H1 (cell line): ENCODE data around the gene PPP2R3A. TPM values are rescaled to one million over a fixed set of nuclear protein-coding genes. Genes with fewer than 3 reads are reported as not detected.

Experiments used
- ATF2 ChIP-seq: IDR thresholded peaks from 2 replicates; pipeline ENCODE4 v1.6.1; 2012; ENCODE audit warnings: low read length, inconsistent platforms
- CEBPB ChIP-seq: IDR thresholded peaks from 2 replicates; pipeline ENCODE4 v1.6.1; 2012; ENCODE audit warnings: low read depth, low read length
- EP300 ChIP-seq, 2 experiments: IDR thresholded peaks; 1 replicate in 1 of 2; 2 replicates in 1 of 2; pipeline ENCODE4 v1.6.1; 2011 to 2012; ENCODE audit warnings: low read depth in 2 of 2, low read length in 2 of 2, mild to moderate bottlenecking in 2 of 2, borderline replicate concordance in 1 of 2, inconsistent platforms in 1 of 2, moderate library complexity in 1 of 2
- EZH2 ChIP-seq: fragments of 200-600 bp; sonication (generic); IDR thresholded peaks from 2 replicates; pipeline ENCODE4 v1.7.1; 2012; ENCODE audit warnings: low read depth, mild to moderate bottlenecking, moderate library complexity, low read length, inconsistent platforms; ENCODE audit not compliant: severe bottlenecking
- SP2 ChIP-seq: IDR thresholded peaks from 2 replicates; pipeline ENCODE4 v1.6.1; 2012; ENCODE audit warnings: mild to moderate bottlenecking, low read length, inconsistent platforms
- polyA plus RNA-seq, 7 experiments: library from polyadenylated mRNA; depleted of rRNA in 3 of 7; stranded (reverse) in 5 of 7; unstranded in 2 of 7; fragments of >200 nt in 5 of 7; fragments of 200-250 nt in 2 of 7; gene quantifications; 1 replicate in 5 of 7; 2 replicates in 1 of 7; 4 replicates in 1 of 7; pipeline versions ENCODE4 v1.2.1 to v1.2.3, GENCODE V29; 2011 to 2013; ENCODE audit warnings: missing spikeins in 2 of 7, mixed read lengths in 2 of 7
- total RNA-seq: library from RNA; stranded (reverse); fragmentation: NEBNext Ultra II Directional; extraction: Animal tissue kit (Norgen Biotek cat#: 25700); gene quantifications from 2 replicates; pipeline ENCODE4 v1.2.1, GENCODE V29; 2021

Gene PPP2R3A
- total and polyA plus RNA-seq, 2 of the 8 experiments (the other 6 are each of a cell fraction or from before 2014, with no cell fraction given), result 4.1 to 15.2 TPM

- TF ChIP-seq CEBPB, result no peak
- TF ChIP-seq EP300 (IDR thresholded peaks at IDR 0.05; ENCODE audit: borderline replicate concordance in 1 of 2, low read depth in 2 of 2, low read length in 2 of 2), result no peak
- no peak for TF ChIP-seq EZH2
- TF ChIP-seq ATF2, result no peak
- no peak for TF ChIP-seq SP2
Observed at GRCh38 chr3:135944831-135945230, 20.7 kb upstream of the PPP2R3A start (continued).
